Measurements from ENCODE around the gene KCNA2.

Gene KCNA2

DNA sequence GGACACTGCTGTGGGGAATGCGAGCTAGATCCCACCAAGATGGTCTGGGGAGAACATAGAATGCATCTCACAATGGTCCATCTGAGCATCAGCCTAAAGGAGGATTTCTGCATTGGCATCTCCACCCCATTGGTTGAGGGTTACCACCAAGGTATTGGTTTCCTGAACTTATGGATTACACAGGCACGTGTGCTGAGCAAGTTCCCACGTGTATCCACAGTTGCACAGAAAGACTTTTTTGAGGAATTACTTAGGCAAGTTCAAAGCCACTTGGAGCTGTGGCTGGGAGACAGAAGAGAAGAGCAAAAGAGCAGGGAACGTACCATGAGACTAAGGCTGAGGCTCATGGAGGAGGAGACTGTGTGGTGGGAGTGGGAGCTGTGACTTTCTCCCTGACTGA, 43.1 kb downstream of the KCNA2 start:
- DNase-seq = no peak

DNA sequence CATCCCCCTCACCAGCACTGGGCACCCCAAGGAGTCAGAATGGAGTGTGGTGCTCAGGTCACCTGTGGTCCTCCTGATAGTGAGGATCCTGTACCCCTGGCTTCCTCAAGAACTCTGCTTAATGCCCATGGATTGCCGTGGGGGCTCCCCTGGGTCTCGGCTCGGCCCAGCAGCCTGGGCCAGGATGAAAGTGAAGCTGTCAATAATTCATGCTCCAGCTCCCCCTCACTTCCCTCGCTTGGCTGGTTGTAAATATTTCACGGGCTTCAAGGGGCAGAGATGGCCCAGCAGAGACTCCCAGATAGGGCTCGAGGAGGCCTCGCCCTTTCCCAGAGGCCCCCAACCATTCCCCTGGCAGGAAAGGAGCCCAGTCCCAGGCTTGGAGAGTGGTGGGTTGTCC, 44.6 kb downstream of the KCNA2 start:
- DNase-seq = no peak

DNA sequence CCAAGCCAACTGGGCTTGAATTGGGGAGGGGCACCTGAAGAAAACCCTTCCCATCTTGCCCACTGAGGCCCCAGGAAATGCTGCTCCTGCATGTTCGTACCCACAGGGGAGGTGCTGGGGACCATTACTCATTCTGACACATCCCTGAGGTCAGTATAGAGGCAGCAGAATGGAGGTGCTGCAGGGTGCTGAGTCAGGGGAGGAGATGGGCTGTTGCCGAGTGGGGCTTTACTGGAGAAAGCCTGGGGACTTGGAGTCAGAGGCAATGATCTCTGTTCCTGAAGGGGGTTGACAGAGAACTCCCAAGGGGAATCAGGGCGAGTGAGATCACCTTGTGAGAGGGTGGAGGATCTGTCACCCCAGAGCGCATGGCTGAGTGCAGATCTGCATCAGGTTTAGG, 47.0 kb downstream of the KCNA2 start:
- DNase-seq = no peak

DNA sequence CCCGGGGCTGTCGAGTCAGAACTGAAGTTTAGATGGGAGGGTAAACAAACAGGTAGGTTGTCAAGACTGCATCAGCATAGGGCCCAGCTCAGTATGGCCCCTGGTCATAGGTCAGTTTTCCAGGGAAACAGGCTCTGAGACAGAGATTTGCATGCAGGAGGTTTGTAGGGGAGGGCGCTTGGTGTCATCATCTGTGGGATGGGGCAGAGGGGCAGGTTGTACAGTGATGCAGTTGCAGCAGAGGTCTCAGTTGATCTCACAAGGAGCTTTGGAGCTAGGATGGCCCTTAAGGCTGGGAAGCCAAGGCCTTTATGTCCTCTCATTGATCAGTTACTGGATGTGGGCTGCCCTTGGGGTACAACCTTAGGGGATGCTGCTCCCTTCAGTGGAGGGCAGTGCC, 48.7 kb downstream of the KCNA2 start:
- no peak for DNase-seq

DNA sequence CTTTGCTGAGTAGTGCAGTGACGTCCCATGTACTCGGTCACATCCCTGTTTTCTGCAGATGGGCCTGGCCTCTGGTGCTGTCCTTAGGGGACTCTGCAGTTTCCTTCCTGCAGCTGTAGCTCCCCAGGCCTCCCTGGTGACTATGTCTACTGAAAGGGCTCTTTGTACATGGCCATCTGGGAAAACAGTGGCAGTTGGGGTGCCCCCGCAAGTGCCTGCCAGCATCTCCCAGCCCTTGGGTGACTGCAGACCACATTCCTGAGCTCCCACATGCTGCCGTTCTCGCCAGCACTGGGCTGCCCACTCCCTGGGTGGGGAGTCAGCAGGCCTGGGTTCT, 49.7 kb downstream of the KCNA2 start:
- no peak for DNase-seq

DNA sequence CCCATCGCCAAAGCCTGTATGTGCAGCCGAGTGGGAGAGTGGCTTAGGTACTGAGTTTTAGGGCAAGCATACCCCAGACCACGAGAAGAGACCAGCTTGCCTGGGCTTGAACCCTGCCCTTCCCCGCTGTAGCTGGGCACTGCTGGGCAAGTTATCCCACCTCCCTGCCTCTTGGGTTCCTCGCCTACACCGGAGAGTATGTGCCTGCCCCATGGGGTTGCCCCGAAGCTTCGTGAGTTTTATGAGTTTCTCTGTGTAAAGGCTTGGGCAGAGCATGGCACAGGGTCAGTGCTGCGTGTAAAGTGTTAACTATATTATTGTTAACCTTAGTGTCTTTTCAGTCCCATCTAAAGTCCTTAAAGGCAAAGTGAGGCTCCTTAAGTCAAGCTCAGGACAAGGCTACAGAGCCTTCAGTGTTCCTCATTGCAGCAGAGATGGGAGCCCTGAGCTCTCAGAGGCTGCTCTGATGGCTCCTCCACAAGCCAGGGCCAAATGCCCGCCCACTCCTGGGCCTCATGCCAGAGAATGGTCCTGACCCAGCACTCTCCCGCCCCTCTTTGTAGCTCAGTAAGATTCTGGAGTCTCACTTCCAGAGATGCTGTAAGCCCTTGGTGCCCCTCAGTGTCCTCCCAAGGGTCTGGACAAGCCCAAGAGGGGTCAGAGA, 50.2 kb downstream of the KCNA2 start:
- no peak for DNase-seq

DNA sequence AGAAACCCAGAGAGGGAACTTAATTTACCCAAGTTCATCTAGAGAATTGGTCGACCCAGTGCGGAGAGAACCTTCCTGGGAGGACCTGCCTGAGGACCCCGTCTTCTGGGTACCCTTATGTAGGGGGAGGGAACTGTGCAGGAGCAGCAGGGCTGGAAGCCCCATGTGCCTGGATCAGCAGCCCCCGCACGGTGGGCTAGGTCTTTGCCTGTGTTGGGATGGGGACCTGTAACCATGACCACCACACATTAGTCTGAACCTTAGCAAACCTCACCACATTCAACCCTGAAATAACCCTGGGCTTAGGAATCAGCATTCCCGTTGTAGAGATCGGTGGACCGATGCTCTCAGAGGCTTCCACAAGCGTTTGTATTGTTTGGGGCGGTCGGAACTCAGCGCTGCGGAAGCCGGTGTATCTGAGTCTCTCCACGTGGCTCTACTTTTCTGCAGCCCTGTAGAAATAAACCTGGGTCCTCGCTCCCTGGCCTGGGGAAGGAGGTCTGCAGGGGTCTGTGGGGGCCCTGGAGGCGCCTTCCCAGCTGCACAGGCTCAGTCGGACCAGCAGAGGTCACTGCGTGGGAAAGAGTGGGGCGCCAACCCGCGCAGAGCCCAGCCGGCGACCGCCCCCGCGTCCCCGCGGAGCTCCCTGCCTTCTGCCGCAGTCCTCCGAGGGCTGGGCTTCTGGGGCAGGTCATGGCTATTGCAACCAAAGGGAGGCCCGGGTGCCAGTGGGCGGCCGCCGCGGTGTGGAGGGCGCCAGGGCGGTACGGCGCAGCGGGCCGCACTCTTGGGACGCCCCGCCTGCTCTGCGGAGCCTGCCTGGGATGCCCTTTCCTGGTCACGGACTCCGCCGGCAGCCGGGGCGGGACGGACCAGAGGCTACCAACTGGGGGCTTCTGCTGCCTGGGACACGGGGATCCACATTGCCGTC, 51.0 kb downstream of the KCNA2 start:
- no peak for DNase-seq

DNA sequence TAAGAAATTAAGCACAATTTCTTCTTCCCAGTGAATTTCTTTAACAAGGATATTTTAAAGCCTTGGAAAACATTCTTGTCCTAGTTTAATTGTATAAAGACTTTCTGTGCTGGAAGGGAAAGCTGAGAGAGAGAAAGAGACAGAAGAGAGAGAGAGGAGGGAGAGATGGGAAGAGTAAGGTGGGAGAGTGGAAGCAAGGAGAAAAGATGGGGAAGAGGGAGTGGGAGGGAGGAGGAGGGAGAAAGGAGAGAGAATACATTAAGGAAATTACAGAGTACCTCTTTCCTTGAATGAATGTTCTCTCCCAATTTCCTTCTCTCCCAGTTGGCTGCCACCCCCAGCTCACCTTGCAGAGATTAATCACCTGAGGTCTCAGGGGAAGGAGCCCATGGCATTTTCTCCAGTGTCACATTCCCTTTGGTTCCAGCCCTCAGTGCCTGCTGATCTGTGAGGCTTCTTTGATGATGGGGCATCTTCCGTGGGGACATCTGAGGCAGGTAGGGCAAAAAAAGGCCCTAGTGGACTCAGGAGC, 54.8 kb downstream of the KCNA2 start:
- DNase-seq = no peak

DNA sequence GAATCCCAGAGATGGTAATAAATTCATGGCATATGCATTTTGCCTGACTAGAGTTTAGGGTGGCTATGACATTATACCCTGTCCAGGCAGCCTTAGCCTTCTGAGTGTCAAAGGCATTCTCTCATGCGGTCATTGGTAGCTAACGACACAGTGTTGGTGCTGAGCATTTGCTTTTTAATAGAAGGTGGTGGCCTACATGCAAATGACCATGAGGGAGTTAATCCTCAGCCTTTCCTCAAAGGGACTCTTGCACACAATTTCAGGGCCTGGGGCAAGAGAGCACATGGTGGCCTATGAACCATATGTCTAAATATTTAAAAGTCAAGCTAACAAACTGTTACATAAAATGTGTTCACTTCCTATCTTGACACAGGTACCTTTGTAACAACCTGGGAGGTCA, 56.3 kb downstream of the KCNA2 start:
- DNase-seq = no peak

DNA sequence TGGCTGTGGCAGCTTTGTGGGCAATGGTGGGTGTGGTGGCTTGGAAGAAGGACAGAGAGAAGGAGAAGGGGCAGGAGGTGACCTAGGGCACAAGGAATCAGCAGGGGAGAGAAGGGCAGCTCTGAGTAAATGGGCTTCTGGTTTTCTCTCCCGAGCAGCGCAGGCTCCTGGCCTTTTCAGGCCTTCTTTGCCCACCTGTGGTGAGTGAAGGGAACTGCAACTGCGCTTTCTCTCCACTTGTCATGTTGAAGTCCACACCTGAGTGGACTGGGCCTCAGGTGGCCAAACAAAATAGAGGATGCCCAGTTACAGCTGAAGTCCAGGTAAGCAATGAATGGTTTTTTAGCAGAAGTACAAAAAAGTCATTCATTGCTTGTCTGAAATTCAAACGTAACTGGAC, 57.8 kb downstream of the KCNA2 start:
- DNase-seq = no peak

DNA sequence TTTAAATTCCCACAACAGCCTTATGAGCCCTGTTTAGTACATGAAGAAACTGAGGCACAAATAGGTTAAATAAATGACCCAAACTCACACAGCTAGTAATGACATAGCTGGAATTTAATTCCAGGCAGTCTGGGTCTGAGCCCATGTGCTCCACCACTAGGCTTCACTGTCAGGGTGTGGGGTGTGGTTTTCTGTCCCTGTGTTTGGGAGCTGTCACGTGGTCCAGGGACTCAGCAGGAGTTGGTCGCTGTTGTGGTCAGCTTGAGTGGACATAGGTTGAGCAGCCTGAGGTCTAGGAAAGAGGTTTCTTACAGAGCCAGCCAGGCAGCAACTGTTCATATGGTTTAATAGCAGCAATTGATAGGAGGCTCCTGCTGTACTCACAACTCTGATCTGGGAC, 59.1 kb downstream of the KCNA2 start:
- no peak for DNase-seq

DNA sequence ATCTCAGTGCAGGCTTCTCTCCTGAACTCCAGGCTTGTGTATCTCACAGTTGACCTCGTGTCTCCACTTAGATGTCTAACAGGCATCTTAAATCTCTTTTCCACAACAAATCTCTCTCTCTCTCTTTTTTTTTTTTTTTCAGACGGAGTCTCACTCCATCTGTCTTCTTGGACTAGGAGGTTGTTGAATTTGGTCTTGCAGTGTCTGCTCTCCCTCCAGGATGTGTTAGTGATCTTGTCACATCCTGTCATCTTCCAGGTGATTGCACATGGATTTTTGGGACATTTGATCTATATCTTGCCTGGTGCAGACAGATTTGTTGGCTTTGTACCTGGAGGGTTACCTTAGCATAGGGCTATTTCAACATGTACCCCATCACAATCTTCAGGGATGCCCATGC, 60.7 kb downstream of the KCNA2 start:
- DNase-seq = no peak

DNA sequence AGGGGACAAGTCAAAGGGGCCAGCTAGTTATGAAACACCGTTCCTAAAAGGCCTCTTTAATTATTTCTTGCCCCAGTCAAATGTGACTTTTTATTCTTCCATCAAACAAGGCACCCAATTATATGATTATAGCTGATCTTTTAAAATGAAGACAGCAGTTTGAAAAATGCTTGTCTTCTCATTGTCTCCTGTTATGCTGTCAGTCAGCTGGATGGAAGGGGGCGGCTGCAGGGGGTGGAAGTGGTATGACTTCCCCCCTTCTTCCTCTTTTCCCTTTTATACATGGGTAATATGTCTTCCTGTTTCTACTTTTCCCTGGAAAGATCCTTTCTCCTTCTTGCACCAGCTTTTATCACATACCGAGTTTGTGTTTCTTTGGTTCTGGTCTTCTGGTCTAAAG, 61.4 kb downstream of the KCNA2 start:
- no peak for DNase-seq

All from NCI-H187 treated with DMSO at 0.1 percent for 48 hours (cell line).